Kidney (tissue), 14 donors: Measurements from ENCODE around the gene PXDN. TPM values are rescaled to one million over a fixed set of nuclear protein-coding genes. Genes with fewer than 3 reads are reported as not detected.

Experiments
- DNase-seq, 5 donors: peaks; one replicate each; pipeline ENCODE4 v3.0.0-alpha.2; 2013 to 2020
- FAIRE-seq: peaks from 2 replicates; lab custom pipeline; 2012; peaks lifted over from hg19 to GRCh38; lab: Jason Lieb, UNC
- H3K27ac ChIP-seq, 2 donors: one replicate each; pipeline ENCODE4 v1.7.0; 2013; ENCODE audit warnings: low read depth in 2 of 2, low read length in 2 of 2, inconsistent platforms in 1 of 2
- H3K27me3 ChIP-seq: one replicate; pipeline ENCODE4 v1.7.1; 2013; ENCODE audit warnings: low read length, inconsistent platforms; ENCODE audit not compliant: control insufficient read depth, insufficient read depth
- H3K36me3 ChIP-seq, 3 donors: one replicate each; pipeline versions ENCODE4 v1.7.0 to v1.7.1; 2013; ENCODE audit warnings: low read length in 3 of 3, control low read depth in 1 of 3, inconsistent platforms in 1 of 3; ENCODE audit not compliant: insufficient read depth in 3 of 3, control insufficient read depth in 2 of 3
- H3K4me1 ChIP-seq, 3 donors: one replicate each; pipeline versions ENCODE4 v1.7.0 to v1.7.1; 2013; ENCODE audit warnings: low read length in 3 of 3, inconsistent platforms in 1 of 3, low read depth in 1 of 3; ENCODE audit not compliant: control insufficient read depth in 2 of 3, insufficient read depth in 2 of 3
- H3K4me3 ChIP-seq, 3 donors: one replicate each; pipeline versions ENCODE4 v1.7.0 to v1.8.1; 2013; ENCODE audit warnings: low read length in 3 of 3, control low read depth in 1 of 3, inconsistent platforms in 1 of 3
- H3K9ac ChIP-seq, 3 donors: one replicate each; pipeline versions ENCODE4 v1.7.0 to v1.7.1; 2013; ENCODE audit warnings: low read length in 3 of 3, control low read depth in 1 of 3, inconsistent platforms in 1 of 3
- H3K9me3 ChIP-seq, 3 donors: one replicate each; pipeline versions ENCODE4 v1.7.0 to v1.7.1; 2013; ENCODE audit warnings: low read length in 3 of 3, control low read depth in 1 of 3, inconsistent platforms in 1 of 3; ENCODE audit not compliant: control insufficient read depth in 2 of 3, insufficient read depth in 1 of 3
- CTCF ChIP-seq: IDR thresholded peaks from 3 replicates; pipeline ENCODE4 v1.5.1; 2012; ENCODE audit warnings: mild to moderate bottlenecking, moderate library complexity, borderline replicate concordance; ENCODE audit not compliant: insufficient read depth; ENCODE audit errors: extremely low read depth
- intact Hi-C: fragments of 100-400 bp; cut with DNase I; formaldehyde crosslinking; loops from one replicate; pipeline ENCODE4 v1.11.1; 2022
- polyA plus RNA-seq: library from polyadenylated mRNA; stranded (reverse); fragments of 350-450 nt; fragmentation: Illumina TruSeq; extraction: RNeasy Lipid Tissue Mini Kit (QIAGEN cat#74804); gene quantifications from one replicate; pipeline ENCODE4 v1.2.3, GENCODE V29; 2014; ENCODE audit warnings: low read depth, low replicate concordance; ENCODE audit not compliant: insufficient read depth
- total RNA-seq: library from RNA; stranded (reverse); fragmentation: NEBNext Ultra II Directional; extraction: Animal tissue kit (Norgen Biotek cat#: 25700); gene quantifications from one replicate; pipeline ENCODE4 v1.2.1, GENCODE V29; 2021
- donor health status: control.
- donor health status: control.
- donor health status: control.
- donor health status: control.
- donor health status: control.
- donor health status: DM: yes; HTN: yes; CAD: no.
- donor health status: Normal renal cell carcinoma (clear cell type).

The PXDN gene
- total and polyA plus RNA-seq, 2 donors from 2014 or later = 4.7 to 42.3 TPM

GRCh38 chr2:1714291-1715064, 29.8 kb downstream of the PXDN start:
- Histone ChIP-seq H3K9ac (no peak overlapping the region), H3K36me3 (no peaks in the 10 kb centered on the region), H3K9me3 (no peaks in the 10 kb centered on the region), H3K27ac (peak overlapping the region in 1 of 2 donors; percentile 37), H3K27me3 (no peaks in the 10 kb centered on the region), H3K4me1 (peaks cover 0 to 16% (median 0%) of the 10 kb centered on the region in 3 donors), H3K4me3 (no peak overlapping the region)
- FAIRE-seq = no peak
- no peak for TF ChIP-seq CTCF
- intact Hi-C loops = no loop called here
- no peak for DNase-seq

GRCh38 chr2:1713839-1714236, 30.5 kb downstream of the PXDN start:
- Histone ChIP-seq H3K9ac (no peak overlapping the region), H3K36me3 (no peaks in the 10 kb centered on the region), H3K27me3 (no peaks in the 10 kb centered on the region), H3K4me3 (no peak overlapping the region), H3K9me3 (no peaks in the 10 kb centered on the region), H3K4me1 (peaks cover 0 to 16% (median 0%) of the 10 kb centered on the region in 3 donors), H3K27ac (no peak overlapping the region)
- no peak for DNase-seq
- TF ChIP-seq CTCF = no peak
- intact Hi-C loops = no loop called here
- no peak for FAIRE-seq

- no peak for TF ChIP-seq CTCF
- DNase-seq (peak in 3 of 5 donors; percentile 56 to 76 (median 71)), FAIRE-seq (no peak)
- Histone ChIP-seq H3K9ac (no peak overlapping the region), H3K4me3 (no peak overlapping the region), H3K36me3 (no peaks in the 10 kb centered on the region), H3K27ac (no peak overlapping the region), H3K9me3 (no peaks in the 10 kb centered on the region), H3K27me3 (no peaks in the 10 kb centered on the region), H3K4me1 (peaks cover 0 to 17% (median 0%) of the 10 kb centered on the region in 3 donors)
- intact Hi-C loops = no loop called here
Measured at GRCh38 chr2:1713142-1713838, 31.0 kb downstream of the PXDN start.
